K562 (cell line): ENCODE measurements around the gene CTIF. TPM values are rescaled to one million over a fixed set of nuclear protein-coding genes. Genes with fewer than 3 reads are reported as not detected.

ENCODE experiments used
- ATAC-seq: fragments of 200-7000 bp; cut with Tn5 transposase; 3 replicates; pipeline ENCODE4 v1.9.1; 2020; ENCODE audit warnings: moderate library complexity
- BruUV-seq: library from RNA; stranded (reverse); fragments of 400-500 nt; replicated peaks from 2 replicates; lab custom pipeline; 2021; lab: Mats Ljungman, UMichigan
- CTCF ChIA-PET: fragments of 300-600 bp; formaldehyde crosslinking; extraction: SDS; loops from one replicate; lab custom pipeline; 2021; ENCODE audit warnings: low intra/inter-chr PET ratio; lab: Yijun Ruan, JAX
- POLR2A ChIA-PET: fragments of 300-600, 350-650 bp; sonication (Branson Sonifier 250); formaldehyde crosslinking; extraction: SDS; loops from one replicate; lab custom pipeline; 2021; ENCODE audit warnings: antibody characterized with exemption, inconsistent platforms; lab: Yijun Ruan, JAX
- DNase-seq, 4 experiments: peaks; one replicate each; pipeline versions ENCODE4 v3.0.0 to v3.0.0-alpha.2; 2011 to 2018; ENCODE audit warnings: low spot score in 3 of 4, mixed read lengths in 3 of 4; ENCODE audit errors: extremely low read depth in 1 of 4
- FAIRE-seq: peaks from 2 replicates; lab custom pipeline; 2011; peaks lifted over from hg19 to GRCh38; lab: Jason Lieb, UNC
- H2AFZ ChIP-seq: 2 replicates; pipeline ENCODE4 v1.6.0; 2011; ENCODE audit warnings: low read depth, low read length, control low read depth, inconsistent platforms
- H3K27ac ChIP-seq: fragments of 200-600 bp; 3 replicates; pipeline ENCODE4 v1.8.0; 2011; ENCODE audit warnings: low read depth, mild to moderate bottlenecking, control low read depth, inconsistent platforms, low read length, moderate library complexity, mixed read lengths; ENCODE audit errors: extremely low read depth
- H3K27me3 ChIP-seq, 2 experiments: fragments of 300-600 bp in 1 of 2; 2 replicates in 1 of 2; 3 replicates in 1 of 2; pipeline versions ENCODE4 v1.6.0 to v1.8.0; 2011; ENCODE audit warnings: inconsistent platforms in 2 of 2, low read length in 2 of 2, mild to moderate bottlenecking in 1 of 2, mixed read lengths in 1 of 2, moderate library complexity in 1 of 2; ENCODE audit not compliant: control insufficient read depth in 2 of 2, insufficient read depth in 2 of 2
- H3K36me3 ChIP-seq: fragments of 300-600 bp; 3 replicates; pipeline ENCODE4 v1.8.0; 2011; ENCODE audit warnings: mild to moderate bottlenecking, low read length, inconsistent platforms; ENCODE audit not compliant: control insufficient read depth, insufficient read depth
- H3K4me1 ChIP-seq, 2 experiments: fragments of 200-600 bp in 1 of 2; replicated peaks in 1 of 2; 2 replicates in 1 of 2; 3 replicates in 1 of 2; pipeline versions ENCODE4 v1.5.1 to v1.8.0; 2011; ENCODE audit warnings: inconsistent platforms in 2 of 2, low read length in 2 of 2, mild to moderate bottlenecking in 1 of 2, mixed read lengths in 1 of 2, moderate library complexity in 1 of 2; ENCODE audit not compliant: control insufficient read depth in 2 of 2, insufficient read depth in 2 of 2
- H3K4me2 ChIP-seq: 2 replicates; pipeline ENCODE4 v1.6.1; 2011; ENCODE audit warnings: low read length, control low read depth, inconsistent platforms, mixed read lengths; ENCODE audit not compliant: insufficient read depth
- H3K4me3 ChIP-seq: fragments of 200-600 bp; sonication (generic), shearing (Covaris generic); 2 replicates; pipeline ENCODE4 v1.5.1; 2016; ENCODE audit warnings: control low read depth, inconsistent platforms
- H3K79me2 ChIP-seq: fragments of 200-600 bp; 3 replicates; pipeline ENCODE4 v1.8.0; 2011; ENCODE audit warnings: low read length, inconsistent platforms; ENCODE audit not compliant: control insufficient read depth, insufficient read depth
- H3K9ac ChIP-seq, 2 experiments: 2 replicates each; pipeline versions ENCODE4 v1.6.0 to v1.6.1; 2011; ENCODE audit warnings: low read depth in 2 of 2, low read length in 2 of 2, control low read depth in 1 of 2, inconsistent platforms in 1 of 2, mild to moderate bottlenecking in 1 of 2, mixed read lengths in 1 of 2; ENCODE audit not compliant: insufficient read depth in 1 of 2
- H3K9me1 ChIP-seq: one replicate; pipeline ENCODE4 v1.6.0; 2011; ENCODE audit warnings: inconsistent platforms, mild to moderate bottlenecking, low read length, moderate library complexity; ENCODE audit not compliant: control insufficient read depth, insufficient read depth
- H3K9me3 ChIP-seq: replicated peaks from 2 replicates; pipeline ENCODE4 v1.5.1; 2011; ENCODE audit warnings: low read depth, low read length, inconsistent platforms; ENCODE audit not compliant: control insufficient read depth, insufficient read depth
- H4K20me1 ChIP-seq: replicated peaks from 2 replicates; pipeline ENCODE4 v1.6.1; 2011; ENCODE audit warnings: low read length, inconsistent platforms, mixed read lengths; ENCODE audit not compliant: control insufficient read depth, insufficient read depth
- BCL6 ChIP-seq: fragments of 250-450 bp; sonication (Bioruptor Pico); IDR thresholded peaks from 2 replicates; pipeline ENCODE4 v1.4.0; 2020
- NFIC ChIP-seq: fragments of 450-650 bp; IDR thresholded peaks from 2 replicates; pipeline ENCODE4 v1.6.1; 2017; ENCODE audit warnings: mild to moderate bottlenecking, inconsistent platforms
- PRPF4 ChIP-seq: fragments of 200-400 bp; formaldehyde crosslinking; IDR thresholded peaks from one replicate; pipeline ENCODE4 v1.6.1; 2017; ENCODE audit warnings: low read length, low read depth, mild to moderate bottlenecking; ENCODE audit not compliant: insufficient read depth, poor library complexity, severe bottlenecking
- ZFX ChIP-seq: sonication (generic); formaldehyde crosslinking; IDR thresholded peaks from 2 replicates; pipeline ENCODE4 v1.8.0; 2022; ENCODE audit warnings: mild to moderate bottlenecking, missing genetic modification reagents, moderate library complexity
- ZNF253 ChIP-seq: fragments of 250-450 bp; sonication (Bioruptor Pico); conservative IDR thresholded peaks from 2 replicates; pipeline ENCODE4 v1.6.1; 2021; ENCODE audit warnings: mild to moderate bottlenecking
- WGBS: fragments of 100-300 bp; shearing (Covaris generic); methylation state at CpG from one replicate; pipeline ENCODE4 v1.1.6; 2016; ENCODE audit warnings: low coverage, mixed read lengths; ENCODE audit not compliant: insufficient coverage; ENCODE audit errors: missing lambda C conversion rate; 5-methylcytosine and 5-hydroxymethylcytosine counted together
- in situ Hi-C: fragments of 300-500 bp; cut with MboI; formaldehyde crosslinking; loops from 4 replicates; pipeline ENCODE4 v1.15.0; 2018; ENCODE audit warnings: inconsistent platforms, mixed read lengths
- intact Hi-C: fragments of 100-400 bp; cut with micrococcal nuclease; formaldehyde crosslinking; loops from 2 replicates; pipeline ENCODE4 v1.14.2; 2022
- polyA plus RNA-seq, 8 experiments: library from polyadenylated mRNA; depleted of rRNA in 4 of 8; stranded (reverse) in 5 of 8; unstranded in 3 of 8; fragments of >200 nt; fragmentation: Nextera tagmentation in 2 of 8; fragmentation: Illumina TruSeq in 1 of 8; extraction: Ambion mirVana in 2 of 8; extraction: Trizol in 1 of 8; gene quantifications; 2 replicates each; pipeline versions ENCODE4 v1.2.1 to v1.2.3, GENCODE V29; 2011 to 2014; ENCODE audit warnings: inconsistent platforms in 1 of 8, missing spikeins in 1 of 8
- total RNA-seq, 7 experiments: library from RNA; depleted of rRNA in 6 of 7; stranded (reverse); fragments of >200 nt in 6 of 7; fragmentation: Illumina TruSeq in 2 of 7; extraction: Trizol in 2 of 7; gene quantifications; 2 replicates each; pipeline versions ENCODE4 v1.2.1 to v1.2.3, GENCODE V29; 2011 to 2021; ENCODE audit warnings: low replicate concordance in 1 of 7
- TF ChIP-seq, protein P1 (sequence below): sonication (generic); formaldehyde crosslinking; IDR thresholded peaks from 2 replicates; pipeline ENCODE4 v1.9.0; 2022; ENCODE audit warnings: mild to moderate bottlenecking, missing genetic modification reagents
- TF ChIP-seq, protein P2 (sequence below): fragments of 250-450 bp; sonication (Bioruptor Pico); IDR thresholded peaks from 2 replicates; pipeline ENCODE4 v1.5.0; 2021; ENCODE audit warnings: mild to moderate bottlenecking, borderline replicate concordance
- TF ChIP-seq, protein P3 (sequence below): sonication (generic); formaldehyde crosslinking; IDR thresholded peaks from 2 replicates; pipeline ENCODE4 v1.8.0; 2022; ENCODE audit warnings: mild to moderate bottlenecking, missing genetic modification reagents

Gene CTIF
- total and polyA plus RNA-seq, 9 of the 15 experiments (the other 6 are each of a cell fraction or from before 2014, with no cell fraction given) = 0.17 to 11.5 (median 2.2) TPM

DNA sequence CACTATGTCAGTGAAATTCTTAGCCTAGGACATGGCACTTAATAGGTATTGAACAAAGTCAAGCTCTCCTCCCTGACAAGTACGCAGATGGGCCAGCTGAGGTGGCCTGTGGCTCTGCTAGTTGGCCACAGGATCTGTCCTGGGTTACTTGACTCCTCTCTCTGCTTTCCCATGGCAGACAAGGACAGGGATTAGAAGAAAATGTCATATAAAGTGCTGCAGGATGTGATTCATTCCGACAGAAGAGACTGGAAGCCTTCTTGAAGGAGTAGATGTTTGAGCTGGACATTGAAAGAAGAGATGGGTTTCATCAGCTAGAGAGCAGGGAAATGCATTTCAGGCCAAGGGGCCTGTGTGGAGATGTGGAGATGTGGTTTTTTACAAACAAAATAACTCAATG, 365.3 kb downstream of the CTIF start:
- FAIRE-seq = no peak
- WGBS = 7% methylated on average over 1 of the region's 2 CpGs
- ChIA-PET POLR2A (interaction anchor here (0.6 kb wide), 1 partner anchor 28 kb away, joined by 5 read pairs; no protein-coding TSS in a partner anchor), CTCF (no interaction called here)
- H4K20me1 ChIP-seq = no peaks in the 10 kb centered on the region
- BruUV-seq = no TSS peak
- H3K9me3 ChIP-seq = no peaks in the 10 kb centered on the region
- TF ChIP-seq PRPF4 (no peak), BCL6 (CRISPR knock-in tag) (no peak), NFIC (no peak), ZFX (CRISPR knock-in tag) (no peak), ZNF253 (CRISPR knock-in tag) (no peak)
- TF ChIP-seq, protein P1, sequence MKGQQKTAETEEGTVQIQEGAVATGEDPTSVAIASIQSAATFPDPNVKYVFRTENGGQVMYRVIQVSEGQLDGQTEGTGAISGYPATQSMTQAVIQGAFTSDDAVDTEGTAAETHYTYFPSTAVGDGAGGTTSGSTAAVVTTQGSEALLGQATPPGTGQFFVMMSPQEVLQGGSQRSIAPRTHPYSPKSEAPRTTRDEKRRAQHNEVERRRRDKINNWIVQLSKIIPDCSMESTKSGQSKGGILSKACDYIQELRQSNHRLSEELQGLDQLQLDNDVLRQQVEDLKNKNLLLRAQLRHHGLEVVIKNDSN = no peak
- TF ChIP-seq, protein P2, sequence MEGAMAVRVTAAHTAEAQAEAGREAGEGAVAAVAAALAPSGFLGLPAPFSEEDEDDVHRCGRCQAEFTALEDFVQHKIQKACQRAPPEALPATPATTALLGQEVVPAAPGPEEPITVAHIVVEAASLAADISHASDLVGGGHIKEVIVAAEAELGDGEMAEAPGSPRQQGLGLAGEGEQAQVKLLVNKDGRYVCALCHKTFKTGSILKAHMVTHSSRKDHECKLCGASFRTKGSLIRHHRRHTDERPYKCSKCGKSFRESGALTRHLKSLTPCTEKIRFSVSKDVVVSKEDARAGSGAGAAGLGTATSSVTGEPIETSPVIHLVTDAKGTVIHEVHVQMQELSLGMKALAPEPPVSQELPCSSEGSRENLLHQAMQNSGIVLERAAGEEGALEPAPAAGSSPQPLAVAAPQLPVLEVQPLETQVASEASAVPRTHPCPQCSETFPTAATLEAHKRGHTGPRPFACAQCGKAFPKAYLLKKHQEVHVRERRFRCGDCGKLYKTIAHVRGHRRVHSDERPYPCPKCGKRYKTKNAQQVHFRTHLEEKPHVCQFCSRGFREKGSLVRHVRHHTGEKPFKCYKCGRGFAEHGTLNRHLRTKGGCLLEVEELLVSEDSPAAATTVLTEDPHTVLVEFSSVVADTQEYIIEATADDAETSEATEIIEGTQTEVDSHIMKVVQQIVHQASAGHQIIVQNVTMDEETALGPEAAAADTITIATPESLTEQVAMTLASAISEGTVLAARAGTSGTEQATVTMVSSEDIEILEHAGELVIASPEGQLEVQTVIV (CRISPR knock-in tag) = no peak
- TF ChIP-seq, protein P3, sequence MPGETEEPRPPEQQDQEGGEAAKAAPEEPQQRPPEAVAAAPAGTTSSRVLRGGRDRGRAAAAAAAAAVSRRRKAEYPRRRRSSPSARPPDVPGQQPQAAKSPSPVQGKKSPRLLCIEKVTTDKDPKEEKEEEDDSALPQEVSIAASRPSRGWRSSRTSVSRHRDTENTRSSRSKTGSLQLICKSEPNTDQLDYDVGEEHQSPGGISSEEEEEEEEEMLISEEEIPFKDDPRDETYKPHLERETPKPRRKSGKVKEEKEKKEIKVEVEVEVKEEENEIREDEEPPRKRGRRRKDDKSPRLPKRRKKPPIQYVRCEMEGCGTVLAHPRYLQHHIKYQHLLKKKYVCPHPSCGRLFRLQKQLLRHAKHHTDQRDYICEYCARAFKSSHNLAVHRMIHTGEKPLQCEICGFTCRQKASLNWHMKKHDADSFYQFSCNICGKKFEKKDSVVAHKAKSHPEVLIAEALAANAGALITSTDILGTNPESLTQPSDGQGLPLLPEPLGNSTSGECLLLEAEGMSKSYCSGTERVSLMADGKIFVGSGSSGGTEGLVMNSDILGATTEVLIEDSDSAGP (CRISPR knock-in tag) = no peak
- H3K27ac ChIP-seq = no peak overlapping the region
- no peaks in the 10 kb centered on the region for H3K9me1 ChIP-seq
- peaks cover 11 to 12% of the 10 kb centered on the region in 2 experiments for H3K4me1 ChIP-seq
- H3K4me2 ChIP-seq = no peak overlapping the region
- H3K79me2 ChIP-seq = no peaks in the 10 kb centered on the region
- H2AFZ ChIP-seq = no peak overlapping the region
- ATAC-seq = no peak
- in situ Hi-C loops (no loop called here), intact Hi-C loops (no loop called here)
- H3K27me3 ChIP-seq = no peaks in the 10 kb centered on the region
- DNase-seq = no peak
- H3K36me3 ChIP-seq = no peaks in the 10 kb centered on the region
- H3K4me3 ChIP-seq = no peak overlapping the region
- H3K9ac ChIP-seq = no peak overlapping the region
